ENCODE data around the gene EFCAB8.

DNA sequence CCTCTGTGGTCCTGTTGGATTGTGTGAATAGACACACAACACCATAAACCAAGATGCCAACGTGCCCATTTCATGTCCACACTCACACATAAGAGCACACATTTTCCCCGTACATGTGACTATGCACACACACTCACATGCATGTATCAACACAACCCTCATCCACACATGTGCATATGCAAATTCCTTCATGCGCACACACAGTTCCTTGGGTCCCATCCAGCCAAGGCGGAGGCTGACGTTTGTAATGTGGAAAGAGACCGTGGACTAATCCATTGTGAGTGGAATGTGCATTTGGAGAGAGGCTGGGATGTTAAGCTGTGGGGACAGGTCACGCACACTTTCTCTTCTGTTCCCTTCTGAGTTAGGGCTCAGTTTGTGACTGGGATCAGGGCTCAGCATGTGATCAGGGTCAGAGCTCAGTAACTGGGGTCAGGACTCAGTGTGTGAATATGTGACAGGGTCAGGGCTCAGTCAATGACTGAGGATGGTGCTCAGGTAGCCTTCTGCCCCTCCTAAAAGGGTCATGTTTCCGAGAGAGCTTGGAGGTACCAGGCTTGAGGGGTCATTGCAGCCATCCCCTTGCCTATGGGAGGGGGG, 148.2 kb downstream of the EFCAB8 start:
- TF ChIP-seq EZH2 (IDR thresholded peaks at IDR 0.05; ENCODE audit: low read length, unreplicated experiment) = no peak
- TF ChIP-seq, protein P1, sequence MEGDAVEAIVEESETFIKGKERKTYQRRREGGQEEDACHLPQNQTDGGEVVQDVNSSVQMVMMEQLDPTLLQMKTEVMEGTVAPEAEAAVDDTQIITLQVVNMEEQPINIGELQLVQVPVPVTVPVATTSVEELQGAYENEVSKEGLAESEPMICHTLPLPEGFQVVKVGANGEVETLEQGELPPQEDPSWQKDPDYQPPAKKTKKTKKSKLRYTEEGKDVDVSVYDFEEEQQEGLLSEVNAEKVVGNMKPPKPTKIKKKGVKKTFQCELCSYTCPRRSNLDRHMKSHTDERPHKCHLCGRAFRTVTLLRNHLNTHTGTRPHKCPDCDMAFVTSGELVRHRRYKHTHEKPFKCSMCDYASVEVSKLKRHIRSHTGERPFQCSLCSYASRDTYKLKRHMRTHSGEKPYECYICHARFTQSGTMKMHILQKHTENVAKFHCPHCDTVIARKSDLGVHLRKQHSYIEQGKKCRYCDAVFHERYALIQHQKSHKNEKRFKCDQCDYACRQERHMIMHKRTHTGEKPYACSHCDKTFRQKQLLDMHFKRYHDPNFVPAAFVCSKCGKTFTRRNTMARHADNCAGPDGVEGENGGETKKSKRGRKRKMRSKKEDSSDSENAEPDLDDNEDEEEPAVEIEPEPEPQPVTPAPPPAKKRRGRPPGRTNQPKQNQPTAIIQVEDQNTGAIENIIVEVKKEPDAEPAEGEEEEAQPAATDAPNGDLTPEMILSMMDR (conservative IDR thresholded peaks at IDR 0.05; ENCODE audit: low read depth, low read length) = no peak
